Keratinocyte (primary cell): ENCODE data around the gene MX2. TPM values are rescaled to one million over a fixed set of nuclear protein-coding genes. Genes with fewer than 3 reads are reported as not detected.

Experiments
- DNase-seq: peaks from one replicate; pipeline ENCODE4 v3.0.0-alpha.2; 2011; ENCODE audit warnings: low read depth, missing footprints, low spot score
- FAIRE-seq: peaks from 2 replicates; lab custom pipeline; 2011; peaks lifted over from hg19 to GRCh38; lab: Jason Lieb, UNC
- H2AFZ ChIP-seq: 2 replicates; pipeline ENCODE4 v1.6.0; 2012; ENCODE audit warnings: low read length, control low read depth, inconsistent platforms; ENCODE audit not compliant: control insufficient read depth
- H3K27ac ChIP-seq: 2 replicates; pipeline ENCODE4 v1.5.1; 2011; ENCODE audit warnings: low read length; ENCODE audit not compliant: control insufficient read depth, insufficient read depth
- H3K27me3 ChIP-seq: 3 replicates; pipeline ENCODE4 v1.6.0; 2011; ENCODE audit warnings: low read length; ENCODE audit not compliant: control insufficient read depth, insufficient read depth; ENCODE audit errors: extremely low read depth
- H3K36me3 ChIP-seq, 2 experiments: 2 replicates in 1 of 2; 3 replicates in 1 of 2; pipeline ENCODE4 v1.5.1; 2011; ENCODE audit warnings: low read length in 2 of 2, mild to moderate bottlenecking in 1 of 2; ENCODE audit not compliant: control insufficient read depth in 2 of 2, insufficient read depth in 2 of 2; ENCODE audit errors: extremely low read depth in 1 of 2
- H3K4me1 ChIP-seq: 3 replicates; pipeline ENCODE4 v1.5.1; 2011; ENCODE audit warnings: low read length; ENCODE audit not compliant: control insufficient read depth, insufficient read depth; ENCODE audit errors: extremely low read depth
- H3K4me2 ChIP-seq: 3 replicates; pipeline ENCODE4 v1.6.0; 2011; ENCODE audit warnings: low read depth, low read length; ENCODE audit not compliant: control insufficient read depth, insufficient read depth; ENCODE audit errors: extremely low read depth
- H3K4me3 ChIP-seq, 3 experiments: fragments of 200-600 bp in 1 of 3; sonication (generic) in 1 of 3; 2 replicates in 2 of 3; 3 replicates in 1 of 3; pipeline ENCODE4 v1.5.1; 2011 to 2016; ENCODE audit warnings: low read length in 3 of 3, mild to moderate bottlenecking in 3 of 3, control low read depth in 2 of 3, inconsistent platforms in 1 of 3, low read depth in 1 of 3, mixed read lengths in 1 of 3, mixed run types in 1 of 3, moderate library complexity in 1 of 3; ENCODE audit not compliant: control insufficient read depth in 2 of 3, insufficient read depth in 2 of 3; ENCODE audit errors: extremely low read depth in 1 of 3
- H3K79me2 ChIP-seq: 2 replicates; pipeline ENCODE4 v1.6.0; 2012; ENCODE audit warnings: low read length; ENCODE audit not compliant: control insufficient read depth, insufficient read depth
- H3K9ac ChIP-seq: 3 replicates; pipeline ENCODE4 v1.6.0; 2011; ENCODE audit warnings: low read length; ENCODE audit not compliant: control insufficient read depth, insufficient read depth; ENCODE audit errors: extremely low read depth
- H3K9me1 ChIP-seq: 3 replicates; pipeline ENCODE4 v1.6.0; 2011; ENCODE audit warnings: low read length; ENCODE audit not compliant: control insufficient read depth, insufficient read depth; ENCODE audit errors: extremely low read depth
- H3K9me3 ChIP-seq: 2 replicates; pipeline ENCODE4 v1.5.1; 2012; ENCODE audit warnings: low read depth, low read length; ENCODE audit not compliant: control insufficient read depth
- H4K20me1 ChIP-seq: 3 replicates; pipeline ENCODE4 v1.6.0; 2011; ENCODE audit warnings: low read length; ENCODE audit not compliant: control insufficient read depth, insufficient read depth; ENCODE audit errors: extremely low read depth
- EZH2 ChIP-seq: IDR thresholded peaks from one replicate; pipeline ENCODE4 v1.6.1; 2012; ENCODE audit warnings: inconsistent platforms, mild to moderate bottlenecking, low read length, moderate library complexity
- dilution Hi-C: fragments of 300-500 bp; cut with MboI; formaldehyde crosslinking; loops from one replicate; pipeline ENCODE4 v1.7.0; 2020; ENCODE audit warnings: low sequenced_read_pairs; ENCODE audit not compliant: extremely low pct_ligation_motif_present
- polyA plus RNA-seq, 5 experiments: library from polyadenylated mRNA; depleted of rRNA in 3 of 5; stranded (reverse) in 3 of 5; stranded (forward) in 1 of 5; unstranded in 1 of 5; fragments of >200 nt; gene quantifications; 1 replicate in 1 of 5; 2 replicates in 3 of 5; 3 replicates in 1 of 5; pipeline versions ENCODE4 v1.2.1 to v1.2.3, GENCODE V29; 2011 to 2012; ENCODE audit warnings: missing spikeins in 2 of 5, low read depth in 1 of 5, low replicate concordance in 1 of 5
- TF ChIP-seq, protein P1 (sequence below), 3 experiments: IDR thresholded peaks in 1 of 3; conservative IDR thresholded peaks in 1 of 3; optimal IDR thresholded peaks in 1 of 3; 2 replicates in 2 of 3; 3 replicates in 1 of 3; pipeline versions ENCODE3 to v1.5.1; 2011; ENCODE audit warnings: low read length in 3 of 3, mild to moderate bottlenecking in 3 of 3, moderate library complexity in 2 of 3, control low read depth in 1 of 3, inconsistent platforms in 1 of 3; ENCODE audit not compliant: insufficient read depth in 2 of 3; ENCODE audit errors: extremely low read depth in 1 of 3

MX2 gene
- polyA plus RNA-seq, 1 donor (not counting 4 experiments of a cell fraction or from before 2014, with no cell fraction given): 7.1 TPM

DNA sequence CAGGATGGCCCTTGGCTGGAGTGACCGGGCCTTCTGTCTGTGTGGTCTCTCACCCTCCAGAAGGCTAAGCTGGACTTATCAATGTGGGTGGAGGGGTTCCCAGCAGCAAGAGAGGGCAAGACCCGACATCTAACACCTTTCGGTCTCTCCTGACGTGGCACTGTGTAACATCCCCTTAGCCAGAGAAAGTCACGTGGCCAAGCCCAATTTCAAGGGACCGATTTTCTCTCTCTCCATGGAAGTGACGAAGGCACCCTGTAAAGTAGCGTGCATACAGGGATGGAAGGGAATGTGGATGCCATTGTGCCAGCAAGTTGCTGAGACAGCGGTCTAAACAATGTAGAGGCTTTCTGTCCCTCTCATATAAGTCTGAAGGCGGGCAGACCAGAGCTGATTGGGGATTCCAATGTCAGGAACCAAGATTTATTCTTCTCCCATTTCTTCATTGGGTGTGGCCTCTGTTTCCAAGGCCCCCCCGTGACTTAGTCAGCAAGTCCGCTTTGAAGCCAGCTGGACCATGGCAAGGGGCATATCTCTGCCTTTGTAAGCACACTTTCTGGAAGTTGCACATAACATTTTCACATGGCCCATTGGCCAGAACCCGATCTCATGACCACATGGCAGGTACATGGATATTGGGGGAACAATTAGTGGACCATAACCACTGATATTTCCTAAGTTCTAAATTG, 76.7 kb downstream of the MX2 start:
- H3K9ac ChIP-seq: no peak overlapping the region
- peaks cover 13 to 57% of the 10 kb centered on the region in 2 experiments for H3K36me3 ChIP-seq
- H3K27ac ChIP-seq: no peak overlapping the region
- no peaks in the 10 kb centered on the region for H3K79me2 ChIP-seq
- H4K20me1 ChIP-seq: no peaks in the 10 kb centered on the region
- no peak overlapping the region for H3K4me2 ChIP-seq
- H3K4me1 ChIP-seq: no peaks in the 10 kb centered on the region
- H3K4me3 ChIP-seq: no peak overlapping the region
- no peak overlapping the region for H2AFZ ChIP-seq
- no peak for FAIRE-seq
- no peaks in the 10 kb centered on the region for H3K9me3 ChIP-seq
- TF ChIP-seq, protein P1, sequence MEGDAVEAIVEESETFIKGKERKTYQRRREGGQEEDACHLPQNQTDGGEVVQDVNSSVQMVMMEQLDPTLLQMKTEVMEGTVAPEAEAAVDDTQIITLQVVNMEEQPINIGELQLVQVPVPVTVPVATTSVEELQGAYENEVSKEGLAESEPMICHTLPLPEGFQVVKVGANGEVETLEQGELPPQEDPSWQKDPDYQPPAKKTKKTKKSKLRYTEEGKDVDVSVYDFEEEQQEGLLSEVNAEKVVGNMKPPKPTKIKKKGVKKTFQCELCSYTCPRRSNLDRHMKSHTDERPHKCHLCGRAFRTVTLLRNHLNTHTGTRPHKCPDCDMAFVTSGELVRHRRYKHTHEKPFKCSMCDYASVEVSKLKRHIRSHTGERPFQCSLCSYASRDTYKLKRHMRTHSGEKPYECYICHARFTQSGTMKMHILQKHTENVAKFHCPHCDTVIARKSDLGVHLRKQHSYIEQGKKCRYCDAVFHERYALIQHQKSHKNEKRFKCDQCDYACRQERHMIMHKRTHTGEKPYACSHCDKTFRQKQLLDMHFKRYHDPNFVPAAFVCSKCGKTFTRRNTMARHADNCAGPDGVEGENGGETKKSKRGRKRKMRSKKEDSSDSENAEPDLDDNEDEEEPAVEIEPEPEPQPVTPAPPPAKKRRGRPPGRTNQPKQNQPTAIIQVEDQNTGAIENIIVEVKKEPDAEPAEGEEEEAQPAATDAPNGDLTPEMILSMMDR (optimal IDR thresholded peaks at IDR 0.05 in 1 of 3, IDR thresholded peaks at IDR 0.05 in 1 of 3, conservative IDR thresholded peaks at IDR 0.05 in 1 of 3; ENCODE audit: extremely low read depth in 1 of 3, insufficient read depth in 2 of 3, low read length in 3 of 3): no peak
- no peak for TF ChIP-seq EZH2
- no peaks in the 10 kb centered on the region for H3K27me3 ChIP-seq
- dilution Hi-C loops: no loop called here
- H3K9me1 ChIP-seq: no peaks in the 10 kb centered on the region
- no peak for DNase-seq

- TF ChIP-seq, protein P1 (optimal IDR thresholded peaks at IDR 0.05 in 1 of 3, IDR thresholded peaks at IDR 0.05 in 1 of 3, conservative IDR thresholded peaks at IDR 0.05 in 1 of 3; ENCODE audit: extremely low read depth in 1 of 3, insufficient read depth in 2 of 3, low read length in 3 of 3): no peak
- no peak for TF ChIP-seq EZH2
- no peak for FAIRE-seq
- no peak overlapping the region for H3K4me3 ChIP-seq
- H2AFZ ChIP-seq: no peak overlapping the region
- peaks cover 16 to 58% of the 10 kb centered on the region in 2 experiments for H3K36me3 ChIP-seq
- no peaks in the 10 kb centered on the region for H3K79me2 ChIP-seq
- H3K4me2 ChIP-seq: no peak overlapping the region
- H3K9ac ChIP-seq: no peak overlapping the region
- H3K4me1 ChIP-seq: no peaks in the 10 kb centered on the region
- H3K9me1 ChIP-seq: no peaks in the 10 kb centered on the region
- H3K9me3 ChIP-seq: no peaks in the 10 kb centered on the region
- DNase-seq: no peak
- no peaks in the 10 kb centered on the region for H4K20me1 ChIP-seq
- dilution Hi-C loops: no loop called here
- no peaks in the 10 kb centered on the region for H3K27me3 ChIP-seq
- no peak overlapping the region for H3K27ac ChIP-seq
Observed at GRCh38 chr21:41439248-41439647, 77.4 kb downstream of the MX2 start.
